Suprapubic skin (tissue), 4 donors: Measurements from ENCODE around the gene AP5S1. TPM values are rescaled to one million over a fixed set of nuclear protein-coding genes. Genes with fewer than 3 reads are reported as not detected.

Experiments
- DNase-seq, 2 donors: peaks; one replicate each; pipeline ENCODE4 v3.0.0-alpha.2; 2019; ENCODE audit warnings: low spot score in 2 of 2
- H3K27ac ChIP-seq: fragments of 200-600 bp; sonication (generic); one replicate; pipeline ENCODE4 v1.5.1; 2019
- H3K27me3 ChIP-seq: fragments of 200-600 bp; sonication (generic); one replicate; pipeline ENCODE4 v1.5.1; 2019
- H3K36me3 ChIP-seq: fragments of 200-600 bp; sonication (generic); one replicate; pipeline ENCODE4 v1.5.1; 2019
- H3K4me1 ChIP-seq: fragments of 200-600 bp; sonication (generic); one replicate; pipeline ENCODE4 v1.5.1; 2019
- H3K4me3 ChIP-seq: fragments of 200-600 bp; sonication (generic); one replicate; pipeline ENCODE4 v1.5.1; 2019; ENCODE audit warnings: mild to moderate bottlenecking
- H3K9me3 ChIP-seq: fragments of 200-600 bp; sonication (generic); one replicate; pipeline ENCODE4 v1.5.1; 2019
- CTCF ChIP-seq, 2 donors: fragments of 200-600 bp in 1 of 2; fragments of 450-650 bp in 1 of 2; sonication (generic) in 1 of 2; IDR thresholded peaks; one replicate each; pipeline ENCODE4 v1.5.1; 2016 to 2019; ENCODE audit warnings: antibody characterized with exemption in 2 of 2, mild to moderate bottlenecking in 1 of 2, moderate library complexity in 1 of 2
- EP300 ChIP-seq: sonication (generic); formaldehyde crosslinking; IDR thresholded peaks from one replicate; pipeline ENCODE4 v1.6.1; 2017; ENCODE audit warnings: antibody characterized with exemption
- POLR2A ChIP-seq, 2 donors: fragments of 450-650 bp; IDR thresholded peaks; one replicate each; pipeline ENCODE4 v1.6.1; 2017; ENCODE audit warnings: antibody characterized with exemption in 2 of 2, mild to moderate bottlenecking in 2 of 2, moderate library complexity in 2 of 2
- POLR2AphosphoS5 ChIP-seq, 3 donors: sonication (generic); formaldehyde crosslinking; IDR thresholded peaks; one replicate each; pipeline ENCODE4 v1.6.1; 2017; ENCODE audit warnings: antibody characterized with exemption in 3 of 3
- WGBS: methylation state at CpG from one replicate; pipeline ENCODE4 v1.1.5; 2018; 5-methylcytosine and 5-hydroxymethylcytosine counted together
- total RNA-seq, 4 donors: library from RNA; depleted of rRNA; stranded (reverse); fragments of >200 nt; gene quantifications; one replicate each; pipeline ENCODE4 v1.1.0, GENCODE V29; 2016

The AP5S1 gene
- total RNA-seq, 4 donors from 2014 or later = 7.7 to 18.3 (median 14.3) TPM

DNA sequence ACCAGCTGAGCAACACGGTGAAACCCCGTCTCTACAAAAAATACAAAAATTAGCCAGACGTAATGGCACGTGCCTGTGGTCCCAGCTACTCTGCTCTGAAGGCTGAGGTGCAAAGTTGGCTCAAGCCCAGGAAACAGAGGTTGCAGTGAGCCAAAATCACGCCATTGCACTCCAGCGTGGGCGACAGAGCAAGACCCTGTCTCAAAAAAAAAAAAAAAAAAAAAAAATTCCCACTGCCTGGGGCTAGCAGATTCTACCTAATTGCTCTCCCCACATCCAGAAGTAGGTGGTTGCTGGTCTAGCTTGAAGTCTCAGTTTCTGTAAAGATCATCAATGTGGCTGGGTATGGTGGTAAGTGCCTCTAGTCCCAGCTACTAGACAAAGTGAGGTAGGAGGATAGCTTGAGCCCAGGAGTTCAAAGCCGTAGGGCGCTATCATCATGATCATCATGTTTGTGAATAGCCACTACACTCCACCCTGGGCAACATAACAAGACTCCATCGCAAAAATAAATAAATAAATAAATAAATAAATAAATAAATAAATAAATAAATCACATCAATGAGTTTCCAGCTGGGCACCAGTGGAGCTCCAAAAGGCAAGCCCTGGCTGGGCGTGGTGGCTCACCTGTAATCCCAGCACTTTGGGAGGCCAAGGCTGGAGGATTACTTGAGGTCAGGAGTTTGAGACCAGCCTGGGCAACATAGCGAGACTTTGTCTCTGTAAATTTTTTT lies 6.3 kb upstream of the AP5S1 start:
- TF ChIP-seq POLR2AphosphoS5 (IDR thresholded peaks at IDR 0.05) = no peak
- no peak for TF ChIP-seq CTCF (IDR thresholded peaks at IDR 0.05)
- no peak for TF ChIP-seq EP300
- TF ChIP-seq POLR2A (IDR thresholded peaks at IDR 0.05) = no peak
- Histone ChIP-seq H3K9me3 (no peaks in the 10 kb centered on the region), H3K4me3 (no peak overlapping the region), H3K27ac (no peak overlapping the region), H3K27me3 (no peaks in the 10 kb centered on the region), H3K4me1 (peaks cover 51% of the 10 kb centered on the region), H3K36me3 (no peaks in the 10 kb centered on the region)
- DNase-seq = no peak
- 85% methylated on average over 12 of the region's 12 CpGs for WGBS

GRCh38 chr20:3814928-3815495 lies 5.3 kb upstream of the AP5S1 start:
- Histone ChIP-seq H3K4me3 (no peak overlapping the region), H3K36me3 (no peaks in the 10 kb centered on the region), H3K9me3 (no peaks in the 10 kb centered on the region), H3K4me1 (peaks cover 53% of the 10 kb centered on the region), H3K27me3 (no peaks in the 10 kb centered on the region), H3K27ac (no peak overlapping the region)
- no peak for TF ChIP-seq POLR2A (IDR thresholded peaks at IDR 0.05)
- no peak for TF ChIP-seq EP300
- TF ChIP-seq POLR2AphosphoS5 (IDR thresholded peaks at IDR 0.05) = no peak
- WGBS = 70% methylated on average over 7 of the region's 7 CpGs
- no peak for DNase-seq

DNA sequence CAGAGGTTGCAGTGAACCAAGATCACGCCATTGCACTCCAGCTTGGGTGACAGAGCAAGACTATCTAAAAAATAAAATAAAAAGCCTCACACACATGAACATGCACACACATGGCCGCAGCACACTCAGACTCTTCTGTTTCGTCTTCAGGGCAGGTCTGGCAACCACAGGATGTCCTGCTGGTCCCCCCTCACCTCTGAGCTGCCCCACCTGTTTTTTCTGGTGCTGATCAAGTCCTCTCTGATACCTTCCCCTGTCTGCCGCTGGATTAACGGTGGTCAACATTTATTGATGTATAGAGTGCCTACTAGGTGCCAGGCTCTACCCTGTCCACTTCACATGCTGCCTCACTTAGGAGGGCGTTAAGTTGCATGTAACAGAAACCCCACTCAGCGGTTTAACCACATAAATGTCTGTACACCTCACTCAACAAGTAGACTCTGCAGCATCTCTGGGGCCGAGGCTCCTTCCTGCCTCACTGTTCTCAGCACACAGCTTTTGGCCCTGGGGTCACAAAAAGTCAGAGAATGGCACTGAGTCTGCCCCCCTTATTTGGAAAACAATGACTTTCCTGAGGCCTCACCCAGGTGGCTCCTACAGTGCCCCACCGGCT lies 4.5 kb upstream of the AP5S1 start:
- no peak for TF ChIP-seq EP300
- no peak for TF ChIP-seq POLR2AphosphoS5 (IDR thresholded peaks at IDR 0.05)
- TF ChIP-seq POLR2A (IDR thresholded peaks at IDR 0.05) = no peak
- TF ChIP-seq CTCF (IDR thresholded peaks at IDR 0.05) = no peak
- H3K27me3 ChIP-seq = no peaks in the 10 kb centered on the region
- no peak overlapping the region for H3K27ac ChIP-seq
- no peak for DNase-seq
- no peaks in the 10 kb centered on the region for H3K9me3 ChIP-seq
- peaks cover 47% of the 10 kb centered on the region for H3K4me1 ChIP-seq
- 73% methylated on average over 9 of the region's 9 CpGs for WGBS
- H3K36me3 ChIP-seq = no peaks in the 10 kb centered on the region
- H3K4me3 ChIP-seq = no peak overlapping the region

- peaks cover 11% of the 10 kb centered on the region for H3K36me3 ChIP-seq
- H3K4me3 ChIP-seq = no peak overlapping the region
- H3K27me3 ChIP-seq = no peaks in the 10 kb centered on the region
- no peak for DNase-seq
- WGBS = 75% methylated on average over 6 of the region's 8 CpGs
- TF ChIP-seq CTCF (IDR thresholded peaks at IDR 0.05) (peak; percentile 22 to 42), POLR2A (IDR thresholded peaks at IDR 0.05) (no peak), POLR2AphosphoS5 (IDR thresholded peaks at IDR 0.05) (no peak)
- peak overlapping the region; percentile 49 for H3K27ac ChIP-seq
- no peaks in the 10 kb centered on the region for H3K9me3 ChIP-seq
- peaks cover 34% of the 10 kb centered on the region for H3K4me1 ChIP-seq
These were observed 1.9 kb upstream of the AP5S1 start for GRCh38 chr20:3818155-3819151.

DNA sequence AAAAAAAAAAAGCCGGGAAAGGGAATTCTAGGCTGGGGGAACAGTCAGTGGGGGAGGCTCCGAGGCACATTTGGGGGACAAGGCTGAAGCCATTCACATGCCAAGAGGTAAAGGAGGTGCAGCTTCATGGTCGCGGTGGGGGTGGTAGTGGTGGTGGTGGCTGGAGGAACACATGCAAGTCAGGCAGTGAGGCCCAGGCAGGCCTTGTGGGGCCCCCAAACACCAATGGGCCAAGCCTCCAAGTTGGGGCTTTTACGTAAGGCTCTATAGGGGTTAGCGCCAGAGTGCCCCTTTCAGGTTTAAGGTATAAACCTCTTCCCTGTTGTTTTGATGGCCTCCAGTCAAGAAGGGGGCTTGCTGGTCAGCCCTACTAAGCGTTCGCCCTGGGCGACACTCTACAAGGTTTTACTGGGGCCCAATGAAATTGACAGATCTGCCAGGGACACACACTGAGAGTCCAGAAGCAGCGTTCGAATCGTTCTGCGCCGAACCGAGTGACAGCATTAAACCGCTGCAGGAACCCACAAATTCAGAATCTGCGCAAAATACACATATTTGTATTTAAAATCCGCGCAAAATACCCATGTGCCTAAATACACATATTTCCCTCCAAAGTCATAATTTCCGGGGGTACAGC lies 818 bp upstream of the AP5S1 start:
- peak overlapping the region; percentile 78 for H3K4me3 ChIP-seq
- peaks cover 29% of the 10 kb centered on the region for H3K4me1 ChIP-seq
- WGBS = 73% methylated on average over 20 of the region's 20 CpGs
- H3K9me3 ChIP-seq = no peaks in the 10 kb centered on the region
- TF ChIP-seq POLR2AphosphoS5 (IDR thresholded peaks at IDR 0.05) (no peak), EP300 (no peak), CTCF (IDR thresholded peaks at IDR 0.05) (no peak), POLR2A (IDR thresholded peaks at IDR 0.05) (no peak)
- no peaks in the 10 kb centered on the region for H3K27me3 ChIP-seq
- peaks cover 22% of the 10 kb centered on the region for H3K36me3 ChIP-seq
- no peak for DNase-seq
- peak overlapping the region; percentile 95 for H3K27ac ChIP-seq
